Anterior cingulate cortex (tissue), 58 donors: ENCODE results near the gene AOPEP.

ENCODE experiments used
- DNase-seq, 58 donors: peaks; one replicate each; lab custom pipeline; 2025; lab: John Stamatoyannopoulos, UW

The AOPEP gene

DNA sequence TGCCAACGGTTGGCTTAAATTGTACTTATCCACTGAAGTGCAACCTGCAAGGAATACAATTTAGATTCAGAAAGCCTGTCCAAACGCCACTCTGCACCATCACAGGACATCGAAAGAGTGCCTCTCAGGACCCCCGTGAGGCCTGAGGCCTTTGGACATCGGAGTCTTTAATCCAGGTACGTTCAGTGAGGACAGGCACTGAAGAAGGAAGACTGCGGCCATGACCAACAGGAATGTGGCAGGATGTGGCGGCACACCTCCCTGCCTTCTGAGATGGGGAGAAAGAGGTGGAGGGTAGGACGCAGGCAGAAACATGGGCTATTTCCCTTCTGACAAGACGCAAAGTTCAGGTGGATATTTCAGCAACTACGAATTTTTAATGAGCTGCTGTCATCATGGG is 385.2 kb downstream of the AOPEP start:
- no peak for DNase-seq

GRCh38 chr9:95112436-95113280 is 386.2 kb downstream of the AOPEP start:
- no peak for DNase-seq

DNA sequence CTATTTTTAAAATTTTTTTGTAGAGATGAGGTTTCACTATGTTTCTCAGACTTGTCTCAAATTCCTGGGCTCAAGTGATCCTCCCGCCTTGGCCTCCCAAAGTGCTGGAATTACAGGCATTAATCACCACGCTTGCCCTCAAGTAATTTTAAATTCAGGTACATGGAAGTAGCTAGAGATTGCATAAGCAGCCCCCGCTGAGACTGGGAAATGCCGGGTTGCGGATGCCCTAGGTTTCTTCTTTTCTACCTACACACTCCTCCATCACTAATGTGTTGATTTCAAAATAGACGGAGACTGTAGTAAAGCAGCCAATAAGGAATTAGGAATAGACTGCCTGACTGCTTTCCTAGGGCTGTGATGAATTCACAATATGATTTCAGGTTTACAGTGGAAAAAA is 388.6 kb downstream of the AOPEP start:
- DNase-seq = peak in 1 of 58 donors; percentile 23

DNA sequence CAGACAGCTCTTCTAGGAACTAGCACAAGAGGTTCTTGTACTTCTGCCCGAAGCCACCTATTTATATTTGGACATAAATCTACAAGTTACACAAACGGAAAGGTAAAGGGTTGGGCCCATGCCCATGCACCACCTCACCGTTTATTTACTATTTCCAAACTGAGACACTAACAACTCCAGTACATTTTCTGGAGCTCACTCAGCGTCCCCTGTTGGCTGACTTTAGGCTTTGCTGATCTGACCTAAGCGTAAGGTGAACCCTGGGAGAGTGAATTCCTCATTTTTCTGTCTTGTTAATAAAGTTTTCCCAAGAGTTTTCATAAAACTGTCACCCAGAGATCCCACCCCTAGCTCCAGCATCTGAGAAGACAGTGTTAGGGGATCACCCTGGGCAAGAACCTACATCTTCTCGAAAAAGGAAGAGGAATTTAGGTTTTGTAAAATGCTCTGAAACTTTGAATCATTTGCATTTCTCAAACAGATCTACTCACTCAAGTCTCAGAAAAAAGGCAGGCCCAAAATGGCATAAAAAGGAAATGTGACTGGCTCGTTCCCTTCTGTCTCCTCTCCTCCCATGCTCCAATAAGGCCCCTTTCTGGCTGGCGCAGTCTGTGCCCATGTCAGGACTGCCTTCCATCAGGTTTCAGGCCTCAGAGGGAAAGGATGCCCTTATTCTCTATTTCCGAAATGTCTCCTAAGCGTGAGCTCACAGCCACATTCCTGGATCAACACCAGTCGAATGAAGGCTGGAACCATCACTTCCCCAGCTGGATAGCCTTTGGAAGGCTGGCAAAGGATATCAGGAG is 389.7 kb downstream of the AOPEP start:
- DNase-seq = no peak

DNA sequence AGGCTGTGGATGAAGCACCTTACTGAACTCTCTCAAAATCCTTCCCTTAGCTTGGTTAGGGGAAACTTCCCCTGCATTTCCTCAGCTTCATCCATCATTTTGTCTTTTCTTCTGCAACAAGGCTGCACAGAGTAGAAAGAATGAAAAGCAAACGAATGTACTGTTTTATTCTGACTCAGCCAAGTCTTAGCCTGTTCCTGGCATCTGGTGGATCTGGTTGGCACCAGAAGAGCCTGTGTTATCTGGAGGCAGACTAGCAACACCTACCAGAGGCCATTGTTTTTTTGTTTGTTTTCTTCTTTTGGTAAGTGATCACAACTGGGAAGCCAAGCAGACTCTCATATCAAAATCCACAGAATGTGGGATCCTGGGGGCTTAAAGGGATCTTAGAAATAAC is 390.3 kb downstream of the AOPEP start:
- DNase-seq = no peak

- no peak for DNase-seq
Measured at GRCh38 chr9:95118596-95118995, 392.1 kb downstream of the AOPEP start.

GRCh38 chr9:95120781-95121370 is 394.4 kb downstream of the AOPEP start:
- DNase-seq = no peak

DNA sequence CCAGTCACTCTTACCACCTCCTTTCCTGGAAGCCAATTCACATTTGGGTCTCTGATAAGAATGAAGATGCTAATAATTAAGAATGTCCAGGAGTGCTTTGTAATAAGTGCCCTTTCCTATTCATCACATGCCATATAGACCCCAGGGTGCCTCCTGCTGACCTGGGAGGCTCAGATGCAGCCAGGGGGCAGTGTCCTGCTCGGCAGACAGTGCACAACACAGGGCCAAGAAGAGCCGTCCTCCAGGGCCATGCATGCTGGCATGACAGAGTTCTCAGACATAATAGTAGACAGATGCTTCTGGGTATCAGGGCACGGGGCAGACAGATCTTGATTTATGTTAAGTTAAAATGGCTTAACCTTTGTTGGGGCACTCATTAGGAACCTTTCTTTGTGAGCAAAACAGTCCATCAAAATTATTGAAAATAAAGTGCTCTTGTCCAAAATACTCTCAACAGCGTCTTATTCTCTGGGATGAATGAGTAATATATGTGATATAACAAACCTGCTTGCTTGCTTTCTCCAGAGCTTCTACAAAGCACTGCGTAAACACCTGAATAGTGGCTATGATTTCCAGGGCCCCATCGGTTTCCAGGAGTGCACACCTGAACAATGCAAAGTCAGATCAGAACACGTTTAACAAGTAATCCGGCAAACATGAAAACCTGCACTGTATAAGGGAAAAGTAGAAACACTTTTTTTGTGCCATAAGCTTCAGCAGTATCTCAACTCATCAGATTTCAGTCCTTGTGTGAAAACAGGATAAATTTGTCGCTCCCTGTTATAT is 398.3 kb downstream of the AOPEP start:
- DNase-seq = peak in 1 of 58 donors; percentile 24

GRCh38 chr9:95125652-95126051 is 399.2 kb downstream of the AOPEP start:
- no peak for DNase-seq

DNA sequence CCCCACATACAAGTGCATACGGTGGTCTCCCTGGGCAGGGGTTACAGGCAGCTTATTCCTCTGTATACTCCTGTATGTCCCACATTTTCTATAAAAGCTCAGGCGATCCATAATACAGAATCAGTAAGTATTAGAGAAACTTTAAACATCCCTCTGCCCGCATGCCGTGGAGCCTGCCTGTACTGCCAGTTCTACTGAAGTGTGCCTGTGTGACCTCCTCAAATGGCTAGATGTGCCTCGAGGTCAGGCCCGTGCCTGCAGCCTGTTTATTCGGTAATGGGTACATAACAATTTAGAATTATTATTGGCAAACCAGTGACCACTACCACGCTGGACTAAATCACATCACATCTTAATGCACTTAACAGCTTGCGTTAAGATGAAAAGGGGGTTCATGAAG is 400.2 kb downstream of the AOPEP start:
- no peak for DNase-seq

DNA sequence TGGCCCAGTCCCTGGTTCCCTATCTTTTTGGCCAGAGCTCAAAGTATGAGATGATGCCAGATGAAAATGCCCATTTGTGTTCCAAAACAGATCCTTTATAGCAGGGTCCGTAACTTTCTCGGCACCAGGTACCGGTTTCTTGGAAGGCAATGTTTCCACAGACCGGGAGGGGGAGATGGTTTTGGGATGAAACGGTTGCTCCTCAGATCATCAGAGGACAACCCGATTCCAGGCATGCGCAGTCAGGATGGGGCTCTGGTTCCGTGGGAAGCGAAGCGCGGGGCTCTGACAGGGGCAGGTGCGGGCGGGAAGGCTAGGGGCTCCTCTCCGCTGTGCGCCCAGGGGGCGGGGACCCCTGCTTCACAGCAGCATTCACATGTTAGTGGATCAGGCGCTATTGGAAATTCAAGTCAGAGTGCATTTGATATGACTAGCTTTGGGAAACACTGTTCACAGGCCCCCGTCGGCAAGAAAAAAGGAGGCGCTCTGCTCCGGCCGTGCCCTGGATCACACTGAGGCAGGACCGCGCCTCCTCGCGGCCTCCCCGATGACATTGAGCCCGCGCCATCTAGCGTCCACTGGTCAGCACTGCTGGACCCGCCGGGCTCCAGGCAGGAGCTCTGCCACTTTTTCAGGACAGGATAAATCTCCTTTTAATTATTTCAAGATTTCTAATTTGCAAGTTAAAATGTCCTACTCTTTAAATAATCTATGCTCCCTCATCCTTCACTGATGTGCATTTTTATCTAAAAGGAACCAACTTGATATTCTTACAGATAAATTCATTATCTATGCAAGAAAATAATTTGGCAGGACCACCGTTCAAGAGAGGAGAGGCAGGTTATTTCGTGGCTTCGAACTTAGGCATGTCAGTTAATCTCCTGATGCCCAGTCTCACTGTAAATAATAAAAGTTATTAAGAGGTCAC is 401.0 kb downstream of the AOPEP start:
- DNase-seq = peak in 55 of 58 donors; percentile 35 to 90 (median 76)

- no peak for DNase-seq
Measured at GRCh38 chr9:95128177-95128524, 401.7 kb downstream of the AOPEP start.

DNA sequence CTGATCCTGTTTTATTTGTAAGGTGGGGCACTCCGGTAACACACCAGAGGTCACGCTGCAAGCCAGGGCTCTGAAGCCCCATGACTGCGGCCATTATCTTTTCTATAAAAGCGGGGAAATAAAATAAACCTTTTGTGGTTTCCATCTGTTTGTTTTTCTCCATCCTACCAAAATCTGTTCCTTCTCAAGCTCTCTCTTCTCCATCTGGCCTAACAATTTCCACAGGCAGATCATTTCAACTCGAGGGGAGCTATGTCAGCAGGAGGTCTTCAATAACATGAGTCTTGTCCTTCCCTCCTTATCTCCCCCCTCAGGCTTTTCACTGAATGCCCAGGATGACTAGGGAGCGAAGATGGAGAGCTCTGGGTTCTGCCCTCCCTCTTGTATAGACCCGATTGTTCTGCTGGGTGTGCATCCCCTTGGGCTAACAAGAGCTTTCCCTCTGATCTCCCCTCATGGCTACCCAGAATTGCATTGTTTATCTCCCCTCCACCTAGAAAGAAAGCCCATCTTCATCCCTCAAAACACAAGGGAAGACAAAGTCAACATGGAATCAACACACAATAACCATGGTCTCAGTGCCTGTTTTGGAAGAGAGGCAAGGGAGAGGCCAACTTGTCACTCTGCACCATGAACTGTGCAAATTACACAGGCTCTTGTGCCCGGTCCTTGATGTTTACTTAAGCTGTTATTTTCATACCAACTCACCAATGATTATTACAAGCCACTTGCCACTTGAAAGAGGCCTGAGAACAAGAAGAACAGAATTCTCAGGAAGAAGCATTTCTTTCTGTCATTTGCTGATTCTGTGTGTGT is 403.2 kb downstream of the AOPEP start:
- DNase-seq = no peak

DNA sequence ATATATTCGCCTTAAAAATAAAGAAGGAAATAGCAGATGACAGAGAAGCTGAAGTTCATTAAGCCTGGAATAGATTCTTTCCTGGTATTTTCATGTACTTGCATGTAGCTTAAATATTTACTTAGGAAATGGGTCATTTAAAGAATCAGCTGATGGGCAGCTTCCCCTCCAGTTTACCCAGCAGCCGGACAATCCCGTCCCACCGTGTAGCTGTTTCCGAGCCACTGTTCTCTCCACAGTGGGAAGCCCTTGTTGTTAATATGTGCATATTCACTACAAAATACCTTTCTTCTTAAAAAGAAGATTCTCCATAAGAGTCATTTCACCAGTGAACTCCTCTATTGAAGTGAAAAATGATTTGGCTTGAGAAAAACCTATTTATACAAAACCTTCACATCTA is 404.0 kb downstream of the AOPEP start:
- DNase-seq = no peak

- peak in 52 of 58 donors; percentile 8 to 76 (median 52) for DNase-seq
Measured at GRCh38 chr9:95131023-95131943, 404.8 kb downstream of the AOPEP start.

GRCh38 chr9:95132366-95133324 is 406.1 kb downstream of the AOPEP start:
- DNase-seq = no peak
